Activated T-cell treated with anti-CD3 and anti-CD28 coated beads for 48 hours (primary cell): ENCODE measurements around the gene SIRPB1.
A peak's percentile ranks its signal among the peaks of the same experiment; 100 is the strongest.
"Not testable (repeated sequence)": the region's sequence is repeated elsewhere in the genome, so short reads cannot be mapped to it uniquely, and the experiment has no call there.

ENCODE experiments used
- DNase-seq: peaks from one replicate; pipeline ENCODE4 v3.0.0-alpha.2; 2020; ENCODE audit warnings: low read depth

SIRPB1 gene

DNA sequence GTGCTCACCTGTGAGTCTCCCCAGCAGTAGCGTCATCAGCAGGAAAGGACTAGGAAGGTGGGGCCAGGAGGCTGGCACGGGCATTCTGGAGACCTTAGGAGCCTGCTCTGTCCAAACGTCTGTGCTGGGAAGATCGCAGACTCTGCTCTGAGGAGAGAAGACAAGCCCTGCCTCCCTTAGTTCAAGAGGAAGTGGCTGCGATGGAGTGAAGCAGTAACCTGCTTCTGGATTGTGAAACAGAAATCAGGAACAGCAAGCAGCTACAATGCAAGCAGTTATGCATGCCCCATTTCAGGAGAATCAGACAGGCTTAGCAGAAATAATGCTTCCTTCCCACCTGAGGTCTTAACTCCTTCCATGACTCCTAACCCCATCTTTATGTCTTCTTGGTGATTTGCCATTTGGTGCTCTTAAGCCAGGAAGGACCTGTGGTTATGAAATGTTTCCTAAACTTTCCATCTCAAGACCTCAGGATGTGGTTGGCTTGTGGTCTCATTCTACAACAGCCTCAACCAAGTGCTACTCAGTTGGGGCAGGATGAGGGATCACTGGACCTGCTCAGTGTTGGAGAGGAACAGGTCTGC lies at the start of gene SIRPB1:
Gene SIRPB1, minus strand, starts transcription at position 149 of the 584 bp plus-strand sequence. Its CDS starts 65 bp downstream, at position 84.
- no peak for DNase-seq

DNA sequence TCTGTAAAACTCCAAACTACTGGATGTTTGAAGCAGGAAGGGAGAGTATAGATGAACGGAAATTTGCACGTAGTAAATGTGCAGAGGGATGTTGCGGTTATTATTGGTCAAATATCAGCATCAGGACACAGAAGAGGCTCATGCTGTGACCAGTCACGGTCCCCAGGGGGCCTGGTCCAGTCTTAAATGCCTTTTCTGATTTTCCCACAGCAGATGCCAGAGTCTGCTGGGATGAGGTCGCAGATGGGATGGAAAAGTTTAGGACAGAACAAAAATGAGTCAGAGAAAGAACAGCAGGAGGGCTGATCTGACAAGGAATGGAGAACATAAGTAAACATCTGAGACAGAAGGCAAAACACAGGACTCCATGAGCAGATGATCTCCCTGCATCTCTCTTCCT lies 49.5 kb upstream of the SIRPB1 start:
- DNase-seq: no peak

DNA sequence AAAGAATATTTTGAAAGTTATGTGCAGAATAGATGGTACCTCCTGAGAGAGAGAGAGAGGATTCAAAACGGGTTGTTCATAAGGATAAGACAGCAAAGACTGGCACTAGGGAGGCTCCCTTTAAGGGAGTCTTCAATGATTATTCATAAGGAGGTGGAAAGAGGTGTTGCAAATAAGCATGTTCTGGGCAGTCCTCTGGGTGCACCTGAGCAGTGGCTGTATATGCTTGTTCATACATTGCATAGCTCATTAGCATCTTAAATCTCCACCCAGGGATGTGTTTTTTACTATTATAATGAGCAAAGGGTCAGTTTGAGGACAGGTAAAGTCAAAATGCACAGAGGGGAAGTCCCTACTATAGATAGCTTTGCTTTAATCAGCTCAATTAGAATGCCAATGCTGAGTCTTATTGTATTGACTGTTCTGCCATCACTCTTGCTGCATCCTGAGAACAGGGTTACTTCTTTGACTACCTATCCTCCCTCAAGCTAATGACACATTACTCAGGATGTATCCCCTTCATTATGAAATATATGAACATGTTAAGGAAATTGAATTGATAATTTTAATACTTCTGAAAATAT lies 47.8 kb upstream of the SIRPB1 start:
- no peak for DNase-seq

DNA sequence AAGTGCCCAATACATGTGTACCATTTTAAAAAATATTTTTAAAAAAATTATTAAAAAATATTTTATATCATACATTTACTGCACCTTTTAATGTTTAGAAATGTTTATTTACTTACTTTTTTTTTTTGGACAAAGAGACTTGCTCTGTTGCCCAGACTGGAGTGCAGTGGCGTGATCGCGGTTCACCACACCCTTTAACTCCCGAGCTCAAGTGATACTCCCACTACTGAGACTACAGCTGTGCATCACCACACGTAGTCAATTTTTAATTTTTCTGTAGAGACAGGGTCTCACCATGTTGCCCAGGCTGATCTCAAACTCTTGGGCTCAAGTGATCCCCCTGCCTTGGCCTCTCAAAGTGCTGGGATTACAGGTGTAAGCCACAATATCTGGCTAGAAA lies 47.0 kb upstream of the SIRPB1 start:
- DNase-seq: no peak

DNA sequence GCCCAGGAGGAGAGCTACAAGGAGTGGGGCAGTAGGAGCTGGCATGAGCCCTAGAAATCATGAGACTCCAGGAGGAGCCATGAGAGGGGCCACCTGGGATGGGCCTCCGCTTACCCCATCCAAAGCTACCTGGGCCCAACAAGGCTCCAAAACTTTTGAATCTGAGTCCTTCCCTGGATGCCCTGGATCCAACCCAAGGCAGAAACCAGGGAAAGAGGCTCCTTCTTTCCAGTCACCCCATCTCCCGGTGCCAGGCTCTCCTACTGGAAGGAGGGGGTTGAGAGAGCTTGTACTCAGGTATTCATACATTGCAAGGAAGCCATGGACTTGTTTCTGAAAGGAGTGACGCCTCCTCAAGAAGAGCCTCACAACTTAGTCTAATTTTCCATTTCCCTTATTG lies 45.5 kb upstream of the SIRPB1 start:
- DNase-seq: no peak

DNA sequence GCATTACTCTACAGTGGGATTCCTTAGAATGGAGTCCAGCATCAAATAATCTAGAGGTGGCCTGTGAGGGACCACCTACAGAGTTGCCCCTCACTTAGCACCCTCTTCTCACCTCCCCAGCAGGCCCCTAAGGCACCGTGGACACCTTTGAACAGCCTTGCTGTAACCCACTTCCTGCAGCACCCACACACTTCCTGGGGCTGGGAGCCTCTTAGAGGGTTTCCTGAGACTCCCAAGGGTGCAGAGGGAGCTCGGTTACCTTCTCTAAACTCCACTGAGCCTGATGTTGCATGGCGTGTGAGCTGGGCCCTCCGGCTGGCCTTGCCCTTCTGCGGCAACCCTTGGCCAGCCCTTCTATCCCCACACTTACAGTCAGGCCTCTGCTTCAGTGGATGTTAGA lies 45.1 kb upstream of the SIRPB1 start:
- DNase-seq: peak; percentile 63

DNA sequence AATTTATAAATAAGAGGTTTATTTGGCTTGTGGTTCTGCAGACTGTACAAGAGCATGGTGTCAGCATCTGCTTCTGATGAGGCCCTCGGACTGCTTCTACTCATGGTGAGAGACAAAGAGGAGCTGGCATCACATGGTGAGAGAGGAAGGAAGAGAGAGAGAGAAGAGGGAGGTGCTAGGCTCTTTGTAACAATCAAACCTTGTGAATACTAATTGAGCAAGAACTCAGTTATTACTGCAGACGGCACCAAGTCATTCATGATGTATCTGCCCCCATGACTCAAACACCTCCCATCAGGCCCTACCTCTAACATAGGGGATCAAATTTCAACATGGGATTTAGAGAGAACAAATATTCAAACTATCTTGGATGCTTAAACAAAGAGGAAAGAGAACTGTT lies 44.1 kb upstream of the SIRPB1 start:
- DNase-seq: no peak

DNA sequence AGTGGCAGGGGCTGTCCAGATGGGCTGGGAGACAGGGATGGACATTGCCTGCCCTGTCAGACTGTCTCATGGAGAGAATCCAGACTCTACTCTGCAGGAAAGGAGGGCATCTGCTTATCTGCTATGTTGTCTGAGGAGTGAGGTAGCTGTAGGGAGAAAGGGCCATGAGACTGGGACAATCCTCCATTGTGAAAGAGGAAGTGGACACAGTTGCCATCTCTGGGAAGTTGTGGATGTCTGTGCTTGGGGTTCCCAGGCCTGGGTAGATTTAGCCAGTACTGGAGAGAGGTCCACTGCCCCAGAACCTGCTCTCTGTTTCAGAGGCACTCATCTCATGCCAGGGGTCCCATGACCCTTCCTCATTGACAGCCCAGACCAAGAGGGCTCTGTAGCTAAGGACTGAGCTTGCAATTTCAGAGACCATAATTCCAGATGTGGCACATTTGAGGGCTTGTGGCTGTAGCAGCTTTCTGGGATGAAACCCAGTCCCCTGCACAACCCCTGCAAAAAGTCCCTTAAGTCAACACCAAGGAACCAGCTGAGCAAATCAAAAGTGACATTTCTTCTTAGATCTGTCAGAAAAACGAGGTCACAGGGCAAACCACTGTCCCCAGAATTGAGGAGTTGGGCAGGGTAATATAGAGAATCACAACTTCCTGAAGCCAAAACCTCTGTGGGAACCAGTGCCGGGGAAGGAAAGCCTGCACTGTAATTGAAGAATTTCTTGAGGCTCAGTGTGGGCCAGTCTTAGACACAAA lies 41.9 kb upstream of the SIRPB1 start:
- no peak for DNase-seq

DNA sequence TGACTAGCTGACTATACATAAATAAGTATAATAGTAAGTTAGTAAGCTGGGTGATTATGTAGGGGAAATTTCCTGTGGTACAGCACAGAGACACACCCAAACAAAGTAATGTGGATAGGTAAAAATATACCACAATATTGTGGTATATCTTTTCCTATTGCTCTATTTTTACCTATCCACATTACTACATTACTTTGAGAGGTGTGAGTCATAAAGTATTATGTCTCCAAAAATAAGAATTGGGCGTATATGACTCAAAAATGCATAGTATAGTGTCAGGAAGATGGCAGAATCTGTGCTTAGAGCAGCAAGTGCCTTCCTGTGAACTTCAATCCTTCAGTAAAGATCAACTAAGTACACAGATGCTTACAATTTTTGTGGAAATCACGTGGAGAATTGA lies 40.4 kb upstream of the SIRPB1 start:
- DNase-seq: no peak

DNA sequence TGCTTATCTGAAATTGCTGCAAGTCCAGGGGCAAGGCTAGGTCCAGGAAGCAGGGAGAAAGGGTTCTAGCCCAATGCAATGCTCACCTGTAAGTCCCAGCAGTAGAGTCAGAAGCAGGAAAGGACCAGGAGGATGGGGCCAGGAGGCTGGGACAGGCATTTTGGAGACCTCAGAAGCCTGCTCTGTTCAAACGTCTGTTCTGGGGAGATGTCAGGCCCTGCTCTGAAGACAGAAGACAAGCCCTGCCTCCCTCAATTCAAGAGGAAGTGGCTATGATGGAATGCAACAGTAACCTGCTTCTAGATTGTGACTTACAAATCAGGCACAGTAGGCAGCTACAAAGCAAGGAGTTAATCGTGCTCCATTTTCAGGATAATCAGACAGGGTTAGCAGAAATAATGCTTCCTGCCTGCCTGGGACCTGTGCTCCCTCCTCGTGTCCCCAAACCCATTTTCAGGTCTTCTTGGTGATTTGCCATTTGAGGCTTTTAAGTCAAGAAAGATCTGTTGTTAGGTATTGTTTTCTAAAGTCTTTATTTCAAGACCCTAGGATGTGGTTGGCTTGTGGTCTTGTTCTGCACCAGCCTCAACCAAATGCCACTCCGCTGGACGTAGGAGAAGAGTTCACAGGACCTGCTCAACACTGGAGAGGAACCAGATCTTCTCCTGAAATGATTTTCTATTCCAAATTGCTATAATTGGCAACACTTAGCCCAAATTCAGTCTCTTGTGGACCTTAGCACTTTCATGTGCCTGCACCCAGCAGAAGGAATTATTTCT lies 37.9 kb upstream of the SIRPB1 start, which contains the start of gene SIRPG:
Gene SIRPG, minus strand, starts transcription at position 224 of the 779 bp plus-strand sequence. Its CDS starts 65 bp downstream, at position 159.
- DNase-seq: no peak

DNA sequence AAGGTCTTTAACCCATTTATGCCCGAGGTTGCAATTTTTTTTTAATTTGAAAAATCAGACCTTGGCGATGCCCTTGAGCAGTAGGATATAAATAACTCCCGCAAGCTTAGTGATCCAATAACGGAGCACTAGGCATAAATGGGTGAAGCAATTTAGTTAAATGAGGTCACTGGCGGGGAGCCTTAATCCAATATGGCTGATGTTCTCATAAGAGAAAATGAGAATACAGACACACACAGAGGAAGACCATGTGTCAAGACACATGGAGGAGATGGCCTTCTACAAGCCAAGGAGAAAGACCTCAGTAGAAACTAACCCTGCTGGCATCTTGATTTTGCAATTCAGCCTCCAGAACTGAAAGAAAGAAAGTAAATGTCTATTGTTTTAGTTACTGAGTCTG lies 37.0 kb upstream of the SIRPB1 start:
- DNase-seq: no peak

DNA sequence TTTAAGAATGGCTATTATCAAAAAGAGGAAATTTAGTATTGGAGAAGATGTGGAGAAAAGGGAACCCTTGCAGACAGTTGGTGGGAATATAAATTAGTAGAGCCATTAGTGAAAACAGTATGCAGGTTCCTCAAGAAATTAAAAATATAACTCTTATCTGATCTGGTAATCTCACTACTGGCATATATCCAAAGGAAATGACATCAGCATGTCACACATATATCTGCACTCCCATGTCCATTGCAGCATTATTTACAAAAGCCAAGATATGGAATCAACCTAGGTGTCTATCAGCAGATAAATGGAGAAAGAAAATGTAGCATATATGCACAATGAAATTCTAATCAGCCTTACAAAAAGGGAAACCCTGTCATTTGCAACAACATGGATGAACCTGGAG lies 35.2 kb upstream of the SIRPB1 start:
- DNase-seq: no peak

DNA sequence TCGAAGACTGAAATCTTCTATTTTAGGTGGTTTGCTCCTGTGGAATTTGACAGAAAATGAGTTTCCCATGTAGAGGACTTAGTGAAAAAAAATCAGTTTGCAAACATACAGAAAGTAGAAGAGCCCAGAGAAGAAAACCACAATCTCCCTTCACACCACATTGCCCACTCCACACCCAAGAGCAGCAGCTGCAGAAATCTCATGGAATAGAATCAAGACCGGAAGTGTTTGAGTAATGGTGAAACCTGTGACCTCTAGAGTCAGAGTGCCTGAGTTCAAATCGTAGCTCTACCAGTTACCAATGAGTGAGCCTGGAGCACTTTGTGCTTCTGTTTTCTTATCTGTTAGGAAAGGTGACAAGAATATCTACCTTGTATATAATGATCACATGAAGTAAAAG lies 33.2 kb upstream of the SIRPB1 start:
- no peak for DNase-seq

DNA sequence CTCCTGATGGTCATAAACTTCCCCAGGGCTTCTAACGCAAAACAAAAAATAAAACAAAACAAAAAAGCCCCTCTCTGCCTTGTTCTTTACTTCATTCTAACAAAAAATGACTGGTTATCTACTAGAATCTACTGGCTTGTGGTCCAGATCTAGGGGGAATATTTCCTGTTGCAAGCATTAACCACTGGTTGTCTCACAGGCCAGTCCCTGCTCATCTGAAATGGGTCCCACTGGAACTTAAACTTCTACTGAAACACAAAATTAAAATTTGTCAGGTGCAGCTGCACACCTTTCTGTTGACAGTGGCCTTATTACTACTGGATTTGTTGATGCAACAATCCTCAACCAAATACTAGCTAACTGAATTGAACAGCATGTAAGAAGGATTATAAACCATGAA lies 32.3 kb upstream of the SIRPB1 start:
- DNase-seq: no peak

DNA sequence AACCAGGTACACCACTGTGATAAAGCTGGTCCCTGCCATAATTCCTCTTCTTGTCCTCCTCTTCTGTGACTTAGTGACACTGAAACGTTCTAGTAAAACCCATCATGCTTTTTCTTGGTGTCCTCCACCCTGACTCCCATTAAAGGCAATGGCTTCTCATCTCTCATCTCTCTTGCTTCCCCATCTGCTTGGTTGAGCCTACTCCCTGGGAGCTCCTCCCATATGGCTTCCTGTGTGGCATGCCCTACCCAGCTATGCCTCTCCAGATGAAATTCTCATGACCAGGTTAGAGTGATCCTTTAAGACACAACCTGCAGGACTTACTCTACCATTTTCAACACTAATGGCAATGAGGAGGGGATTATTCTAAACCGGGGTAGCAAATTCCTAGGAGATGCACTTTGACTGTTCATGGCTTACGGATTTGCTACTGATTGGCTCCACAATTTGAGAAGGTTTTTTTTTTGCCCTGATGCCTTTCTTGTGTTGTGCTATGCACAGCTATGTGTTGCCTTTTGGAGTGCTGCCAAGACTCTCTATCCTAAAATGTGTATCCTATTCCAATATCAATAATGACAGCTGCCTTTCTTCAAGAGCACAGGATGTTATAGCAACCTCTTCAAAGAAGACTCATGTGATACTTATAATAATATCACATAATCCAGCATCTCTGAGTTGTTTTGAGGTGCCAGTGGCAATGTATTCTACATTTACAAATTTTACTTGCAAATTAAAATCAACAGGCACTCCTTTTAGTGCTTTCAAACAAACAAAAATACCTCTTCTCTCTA lies 31.7 kb upstream of the SIRPB1 start:
- no peak for DNase-seq

DNA sequence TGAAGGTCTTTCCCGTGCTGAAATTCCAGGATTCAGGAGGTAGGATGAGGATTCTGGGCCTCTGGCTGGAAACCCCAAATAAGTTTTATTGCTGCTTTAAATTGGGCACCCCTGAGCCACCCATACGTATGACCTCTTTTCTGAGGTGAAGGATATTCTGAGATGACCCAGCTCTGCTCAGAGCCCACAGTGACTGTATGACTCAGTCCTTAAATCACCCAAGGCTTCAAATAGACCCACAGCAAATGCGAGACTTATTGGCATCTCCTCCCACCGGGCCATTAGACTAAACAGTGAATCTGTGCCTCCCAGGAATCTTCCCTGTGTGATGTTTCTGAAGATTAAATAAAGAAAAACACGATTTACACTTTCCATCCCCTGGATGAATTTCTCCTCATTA lies 28.3 kb upstream of the SIRPB1 start:
- DNase-seq: no peak

DNA sequence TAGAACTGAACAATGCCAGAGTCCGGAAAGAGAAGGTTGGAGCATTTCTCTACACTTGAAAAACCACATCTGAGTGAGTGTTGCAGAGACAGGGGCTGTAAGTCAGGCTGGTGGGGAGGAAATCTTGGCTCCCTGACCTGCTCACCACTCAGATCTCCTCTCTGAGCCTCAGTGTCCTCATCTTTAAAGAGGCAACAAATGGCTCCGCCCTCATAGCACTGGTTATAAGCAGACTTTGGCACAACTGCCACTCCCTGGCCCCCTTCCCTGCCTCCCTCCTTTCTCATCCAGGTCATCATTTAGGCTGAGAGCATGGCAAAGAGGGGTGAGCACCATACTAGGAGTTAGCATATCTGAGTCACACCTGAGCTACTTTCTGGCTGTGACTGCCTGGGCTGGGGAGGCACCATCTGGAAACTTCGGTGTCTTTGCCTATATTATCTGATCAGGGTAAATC lies 27.2 kb upstream of the SIRPB1 start:
- no peak for DNase-seq

DNA sequence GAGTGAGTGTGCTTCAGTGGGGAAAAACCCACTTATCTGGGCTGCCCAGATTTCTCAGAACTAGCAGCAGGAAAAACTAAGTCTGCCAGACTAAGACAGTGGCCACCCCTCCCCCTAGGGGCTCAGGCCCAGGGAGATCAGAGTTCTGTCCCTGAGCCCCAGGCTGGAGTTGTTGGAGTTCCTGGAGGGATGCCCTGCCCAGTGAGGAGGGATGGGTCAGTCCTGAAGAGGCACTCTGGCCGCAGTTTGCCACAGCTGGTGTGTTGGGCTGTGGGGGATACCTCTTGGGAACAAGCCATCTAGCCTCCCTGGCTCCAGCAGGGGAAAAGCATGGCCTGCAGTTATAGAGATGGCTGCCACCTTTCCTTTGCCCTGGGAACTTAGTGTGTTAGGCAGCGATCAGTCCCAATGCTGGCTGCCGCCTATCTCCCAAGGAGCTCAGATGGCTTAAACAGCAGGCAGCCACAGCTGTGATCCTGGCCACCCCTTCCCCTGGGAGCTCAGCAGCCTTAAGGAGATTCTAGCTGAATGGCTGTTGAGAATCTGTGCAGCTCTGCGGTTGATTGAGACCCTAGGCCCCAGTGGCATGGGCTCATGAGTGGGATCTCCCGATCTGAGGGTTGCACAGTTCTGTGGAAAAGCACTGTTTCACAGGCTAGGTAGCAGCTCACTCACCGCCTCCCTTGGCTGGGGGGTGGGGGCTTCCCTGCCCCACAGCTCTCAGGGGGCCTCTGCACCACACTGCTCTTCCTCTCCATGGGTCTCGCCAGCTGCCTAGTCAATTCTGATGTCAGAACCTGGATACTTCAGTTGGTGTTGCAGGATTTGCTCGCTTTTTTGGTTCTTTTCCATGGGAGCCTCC lies 24.5 kb upstream of the SIRPB1 start:
- no peak for DNase-seq

DNA sequence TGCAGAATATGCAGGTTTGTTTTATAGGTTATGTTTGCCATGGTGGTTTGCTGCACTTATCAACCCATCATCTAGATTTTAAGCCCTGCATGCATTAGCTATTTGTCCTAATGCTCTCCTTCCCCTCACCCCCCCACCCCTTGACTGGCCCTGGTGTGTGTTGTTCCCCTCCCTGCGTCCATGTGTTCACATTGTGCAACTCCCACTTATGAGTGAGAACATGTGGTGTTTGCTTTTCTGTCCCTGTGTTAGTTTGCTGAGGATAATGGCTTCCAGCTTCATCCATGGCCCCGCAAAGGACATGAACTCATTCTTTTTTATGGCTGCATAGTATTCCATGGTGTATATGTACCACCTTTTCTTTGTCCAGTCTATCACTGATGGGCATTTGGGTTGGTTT lies 18.8 kb upstream of the SIRPB1 start:
- DNase-seq: not testable (repeated sequence)

DNA sequence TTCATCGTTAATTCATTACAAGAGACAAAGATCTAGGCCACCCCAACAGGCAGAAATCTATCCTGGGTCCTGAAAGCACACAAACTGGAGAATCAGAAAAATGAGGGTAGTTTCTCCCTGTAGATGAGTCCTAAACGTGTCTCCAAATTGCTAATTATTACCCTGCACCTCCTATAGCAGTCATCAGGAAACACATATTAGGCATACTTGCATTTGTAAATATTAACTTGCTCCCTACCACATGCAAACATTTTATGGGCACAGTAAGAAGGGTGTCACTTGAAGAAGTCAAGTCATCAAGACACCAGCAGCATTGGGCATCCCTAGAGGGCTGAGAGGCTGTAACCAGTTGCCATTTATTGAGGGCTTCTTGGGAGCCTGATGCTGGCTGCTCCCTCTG lies 17.9 kb upstream of the SIRPB1 start:
- DNase-seq: no peak

DNA sequence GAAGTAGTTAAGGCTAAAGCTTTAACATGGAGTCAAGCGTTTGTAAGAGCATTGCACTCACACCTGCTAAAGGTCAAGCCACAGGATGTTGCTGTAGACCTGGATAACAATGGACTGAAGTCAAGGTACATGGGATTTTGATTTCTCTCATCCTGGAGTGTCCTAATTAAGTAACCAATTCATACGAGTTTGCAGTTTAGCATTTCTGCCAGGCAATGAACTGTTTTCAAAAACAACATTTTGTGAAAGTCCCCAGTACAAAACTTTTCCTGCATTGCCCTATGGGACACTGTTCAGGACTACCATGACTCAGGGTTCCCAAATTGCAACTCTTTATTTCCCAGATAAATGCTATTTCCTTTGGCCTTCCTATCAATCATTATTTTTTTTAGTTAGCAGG lies 17.4 kb upstream of the SIRPB1 start:
- DNase-seq: no peak
